GM19351 (cell line): ENCODE results near the gene RNASE3.
"Not testable (repeated sequence)": the region's sequence is repeated elsewhere in the genome, so short reads cannot be mapped to it uniquely, and the experiment has no call there.

Experiments
- ATAC-seq: cut with Tn5 transposase; IDR thresholded peaks from one replicate; pipeline ENCODE4 v1.9.1; 2021; ENCODE audit warnings: mild to moderate bottlenecking, moderate library complexity; ENCODE audit not compliant: unreplicated experiment

Gene RNASE3

DNA sequence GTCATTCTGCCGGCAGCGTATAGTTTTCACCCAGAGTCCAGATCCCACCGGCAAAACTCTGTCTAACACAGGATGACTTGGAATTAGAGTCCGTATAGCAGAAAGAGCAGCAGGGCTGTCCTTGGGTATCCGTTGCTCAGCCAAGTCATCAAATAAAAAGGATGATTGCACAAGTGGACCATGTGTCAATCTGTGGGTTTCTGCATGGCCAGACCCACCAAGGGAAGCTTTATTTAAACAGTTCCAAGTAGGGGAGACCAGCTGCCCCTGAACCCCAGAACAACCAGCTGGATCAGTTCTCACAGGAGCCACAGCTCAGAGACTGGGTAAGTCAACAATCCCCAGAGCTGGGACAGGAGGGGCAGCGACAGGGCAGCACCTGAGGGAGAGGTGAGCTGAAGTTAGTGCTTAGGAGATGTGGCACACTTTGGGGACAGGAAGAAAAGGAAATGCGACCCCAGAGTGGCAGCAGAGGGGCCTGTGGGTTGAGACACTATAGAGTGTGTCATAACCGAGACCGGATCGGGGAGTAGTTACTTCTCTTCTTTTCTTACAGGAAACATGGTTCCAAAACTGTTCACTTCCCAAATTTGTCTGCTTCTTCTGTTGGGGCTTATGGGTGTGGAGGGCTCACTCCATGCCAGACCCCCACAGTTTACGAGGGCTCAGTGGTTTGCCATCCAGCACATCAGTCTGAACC, at the start of gene RNASE3:
TSS of gene RNASE3 (plus strand) at position 260 of the 700 bp plus-strand sequence. CDS start at position 562, 302 bp downstream.
- ATAC-seq = not testable (repeated sequence)

DNA sequence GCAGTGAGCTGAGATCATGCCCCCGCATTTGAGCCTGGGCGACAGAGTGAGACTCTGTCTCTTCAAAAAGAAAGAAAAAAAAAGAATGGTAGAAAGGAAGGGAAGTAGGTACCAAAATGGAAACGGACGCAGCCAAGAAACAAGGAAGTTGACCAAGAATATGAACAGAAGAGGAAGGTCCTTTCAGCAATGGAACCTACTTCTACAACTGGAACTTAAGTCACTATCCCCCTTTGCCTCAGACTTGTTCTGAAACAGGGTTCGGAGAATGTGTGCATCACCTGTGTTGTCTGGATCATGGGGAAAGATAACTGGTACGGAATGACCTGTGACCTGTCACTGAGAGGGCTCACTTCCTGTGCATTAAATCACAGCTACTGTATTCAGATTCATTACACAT, 44.6 kb upstream of the RNASE3 start:
- ATAC-seq = no peak

DNA sequence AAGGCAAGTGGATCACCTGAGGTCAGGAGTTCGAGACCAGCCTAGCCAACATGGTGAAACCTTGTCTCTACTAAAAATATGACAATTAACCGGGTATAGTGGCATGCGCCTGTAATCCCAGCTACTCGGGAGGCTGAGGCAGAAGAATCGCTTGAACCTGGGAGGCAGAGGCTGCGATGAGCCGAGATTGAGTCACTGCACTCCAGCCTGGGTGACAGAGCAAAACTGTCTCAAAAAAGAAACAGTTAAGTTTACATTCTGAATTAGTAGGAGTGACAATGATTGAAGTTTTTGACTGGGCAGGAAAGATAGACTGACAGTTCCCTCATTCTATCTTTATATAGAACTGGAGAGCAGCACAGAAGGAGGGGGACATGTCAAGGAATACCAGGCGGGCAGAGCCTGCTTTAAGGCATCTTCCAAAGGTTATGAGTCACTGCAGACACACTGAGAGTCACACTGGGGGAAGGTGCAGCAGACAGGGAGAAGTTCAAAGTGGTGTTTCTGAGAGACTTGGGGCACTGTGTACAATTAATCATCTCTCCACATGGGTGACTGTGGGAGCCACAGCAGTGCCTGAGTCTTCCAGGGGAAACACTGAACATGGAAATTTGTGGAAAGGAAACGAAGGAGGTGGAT, 42.8 kb upstream of the RNASE3 start:
- ATAC-seq = no peak

DNA sequence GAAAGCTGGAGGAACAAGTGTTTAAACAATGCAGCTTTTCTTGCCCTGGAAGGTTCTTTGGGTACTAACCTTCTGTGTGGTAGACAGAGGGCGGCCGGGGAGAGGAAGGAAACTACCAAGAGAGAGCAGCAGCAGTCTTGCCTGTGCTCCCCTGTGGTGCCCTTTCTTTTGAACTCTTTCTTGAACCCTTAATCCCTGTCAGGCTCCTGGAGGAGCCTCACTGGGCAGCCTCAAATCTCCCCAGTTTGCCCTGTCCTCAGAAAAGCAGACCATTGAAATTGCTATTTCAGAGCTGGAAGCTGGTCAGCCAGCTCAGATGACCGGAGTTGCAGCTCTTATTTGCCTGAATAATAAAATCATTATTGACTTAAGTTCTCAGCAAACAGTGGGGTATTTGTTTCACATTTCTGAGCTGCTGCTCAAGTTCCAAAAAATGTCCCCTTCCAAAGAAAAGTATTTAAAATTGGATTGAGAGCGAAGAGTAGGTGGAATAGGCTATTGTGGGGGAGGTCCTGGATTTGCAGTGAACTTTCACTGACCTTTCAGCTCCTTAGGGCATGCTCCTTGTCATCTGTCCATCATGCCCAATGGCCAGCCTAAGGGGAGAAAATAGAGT, 42.1 kb upstream of the RNASE3 start:
- ATAC-seq = no peak

DNA sequence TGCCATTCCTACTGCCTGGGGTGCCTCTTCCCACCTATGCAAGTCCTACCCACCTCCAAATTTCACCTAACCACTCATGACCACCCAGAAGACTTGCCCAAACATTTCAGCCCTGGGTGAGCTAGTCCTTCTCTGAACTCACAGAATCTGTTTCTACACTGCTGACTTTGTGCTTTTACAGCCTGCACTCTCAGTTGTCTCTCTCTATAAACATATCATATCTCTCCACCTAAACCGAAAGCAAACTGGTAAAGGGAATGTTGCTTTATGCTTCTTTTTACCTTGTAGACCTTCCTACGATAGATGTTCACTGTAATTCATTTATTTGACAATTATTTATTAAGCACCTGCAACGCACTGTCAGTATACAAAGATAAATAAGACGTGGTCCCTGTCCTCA, 38.1 kb upstream of the RNASE3 start:
- no peak for ATAC-seq

DNA sequence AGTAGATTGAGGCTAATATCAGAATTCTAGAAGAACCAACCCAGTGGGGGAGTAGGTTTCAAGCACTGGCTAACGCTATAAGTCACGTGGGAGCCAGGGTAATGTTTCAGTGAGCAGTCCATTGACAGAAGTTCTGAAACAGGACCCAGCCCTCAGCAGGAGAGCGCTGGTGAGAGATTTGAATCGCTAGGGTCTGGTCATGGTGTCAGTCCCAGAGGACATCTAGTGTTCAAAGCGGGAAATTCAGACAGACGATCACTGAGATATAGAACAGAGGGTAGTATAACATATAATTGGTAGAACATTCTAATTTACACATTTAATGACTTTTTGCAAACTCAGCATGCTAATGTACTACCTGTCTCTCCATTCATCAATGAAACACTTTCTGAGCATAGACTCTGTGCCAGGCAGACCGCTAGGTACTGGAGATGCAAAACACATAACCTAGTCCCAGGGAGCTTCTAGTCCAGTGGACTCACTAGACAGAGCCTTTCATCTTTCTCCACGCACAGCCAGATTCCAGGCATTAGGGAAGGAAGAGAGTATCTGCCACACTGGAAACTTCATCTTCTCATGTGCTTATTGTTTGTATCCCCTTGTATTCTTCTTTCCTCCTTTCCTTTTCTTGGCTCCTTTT, 35.4 kb upstream of the RNASE3 start:
- ATAC-seq = peak; percentile 94

- no peak for ATAC-seq
Measured at GRCh38 chr14:20857207-20857606, 34.0 kb upstream of the RNASE3 start.

- ATAC-seq = peak; percentile 54
Measured at GRCh38 chr14:20857630-20858261, 33.4 kb upstream of the RNASE3 start.

DNA sequence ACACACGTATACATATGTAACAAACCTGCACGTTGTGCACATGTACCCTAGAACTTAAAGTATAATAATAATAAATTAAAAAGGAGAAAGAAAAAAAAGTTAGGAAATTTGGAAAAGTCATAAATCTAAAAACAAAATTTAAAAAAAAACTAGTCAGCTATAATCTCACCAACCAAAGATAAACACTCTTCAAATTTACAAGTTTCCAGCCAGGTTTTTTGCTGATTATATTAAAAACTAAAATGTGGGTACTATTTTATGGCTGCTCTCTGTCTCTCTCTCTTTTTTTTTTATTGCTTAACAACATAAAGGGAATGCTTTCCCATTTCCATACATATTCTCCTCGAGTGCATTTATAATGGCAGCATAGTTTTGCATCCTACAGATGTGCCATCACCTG, 25.0 kb upstream of the RNASE3 start:
- ATAC-seq = no peak

- ATAC-seq = no peak
Measured at GRCh38 chr14:20866963-20867362, 24.2 kb upstream of the RNASE3 start.

DNA sequence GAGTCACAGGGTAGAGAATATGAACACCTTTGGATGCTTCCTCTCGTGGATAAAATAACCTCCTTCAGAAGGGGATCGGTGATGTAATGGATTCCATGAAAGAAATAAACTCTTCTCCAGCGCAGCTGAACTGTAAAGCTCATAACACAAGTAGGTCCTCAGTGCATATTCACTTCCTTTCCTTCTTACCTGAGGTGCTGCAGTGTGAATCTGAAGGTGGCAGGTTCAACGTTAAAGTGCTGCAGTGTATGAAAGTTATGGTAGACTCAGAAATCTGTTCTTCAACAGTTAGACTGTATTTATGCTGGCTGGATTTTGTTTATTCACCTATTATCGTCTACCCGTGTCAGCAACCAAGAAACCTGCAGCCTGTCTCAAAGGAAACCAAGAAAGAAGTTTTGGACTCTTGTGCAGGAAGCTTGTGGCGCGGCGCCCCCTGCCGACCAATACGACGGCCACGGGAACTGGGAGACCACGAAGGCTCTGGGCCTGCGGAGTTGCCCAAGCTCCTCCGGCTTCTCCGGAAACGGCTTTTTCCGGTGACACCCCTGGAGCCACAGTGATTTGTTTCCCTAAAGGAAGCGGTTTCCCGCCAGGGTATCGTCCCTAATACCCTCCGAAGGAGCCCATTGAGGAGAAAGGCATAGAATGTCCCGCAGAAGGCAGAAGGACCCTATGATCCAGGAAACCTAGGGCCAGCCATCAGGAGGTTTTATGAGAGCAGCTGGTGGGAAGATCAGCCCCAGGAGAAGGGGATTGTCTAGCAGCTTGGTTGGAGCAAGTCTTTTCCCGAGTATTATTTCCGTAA, 17.6 kb upstream of the RNASE3 start:
- ATAC-seq = peak; percentile 70

DNA sequence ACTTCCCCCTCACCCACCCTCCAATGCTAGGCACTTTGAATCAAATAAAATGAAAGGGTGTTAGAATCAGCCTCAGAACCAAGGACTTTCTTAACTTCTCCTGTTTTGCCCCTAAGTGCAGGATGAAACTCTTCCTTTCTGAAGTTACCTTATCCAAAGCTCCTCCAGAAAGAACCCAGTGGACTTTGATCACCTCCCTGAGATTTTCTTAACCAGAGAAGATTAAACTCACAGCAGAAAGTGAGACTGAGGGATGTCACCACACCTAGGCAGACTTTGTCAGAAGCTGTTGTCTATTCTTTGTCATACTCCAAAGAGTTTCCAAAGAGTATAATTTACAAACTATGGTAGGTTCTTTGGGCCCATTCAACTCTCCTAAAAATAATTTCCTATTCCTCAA, 14.2 kb upstream of the RNASE3 start:
- no peak for ATAC-seq

GRCh38 chr14:20878695-20879094, 12.5 kb upstream of the RNASE3 start:
- ATAC-seq = no peak

DNA sequence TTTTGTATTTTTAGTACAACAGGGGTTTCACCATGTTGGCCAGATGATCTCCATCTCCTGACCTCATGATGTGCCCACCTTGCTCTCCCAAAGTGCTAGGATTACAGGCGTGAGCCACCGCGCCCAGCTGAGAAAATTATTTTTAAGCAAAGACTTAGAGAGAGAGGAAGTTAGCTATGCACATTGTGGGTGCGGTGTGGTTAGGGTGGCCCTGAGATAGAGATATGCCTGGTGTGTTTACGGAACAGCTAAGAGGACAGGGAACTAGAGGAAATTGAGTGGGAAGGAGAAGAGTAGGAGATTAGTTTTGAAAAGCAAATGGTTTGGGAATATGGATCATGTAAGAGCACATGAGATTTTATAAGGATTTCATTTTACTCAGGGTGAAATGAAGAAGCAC, 10.0 kb upstream of the RNASE3 start:
- not testable (repeated sequence) for ATAC-seq

DNA sequence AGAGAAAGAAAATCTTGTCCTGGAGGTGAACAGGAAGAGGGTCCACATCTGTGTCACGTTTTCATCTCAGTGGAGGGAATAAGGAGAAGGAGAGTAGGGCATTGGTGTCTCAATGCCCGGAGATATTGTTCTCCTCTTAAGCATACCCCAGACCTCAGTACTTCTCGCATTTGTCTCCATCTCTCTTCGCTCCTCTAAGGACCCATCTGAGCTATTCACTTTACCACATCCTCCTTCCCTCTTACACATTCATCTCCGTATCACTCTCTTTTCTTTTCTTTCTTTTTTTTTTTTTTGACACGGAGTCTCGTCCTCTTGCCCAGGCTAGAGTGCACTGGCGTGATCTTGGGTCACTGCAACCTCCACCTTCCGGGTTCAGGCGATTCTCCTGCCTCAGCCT, 8.4 kb upstream of the RNASE3 start:
- ATAC-seq = not testable (repeated sequence)

DNA sequence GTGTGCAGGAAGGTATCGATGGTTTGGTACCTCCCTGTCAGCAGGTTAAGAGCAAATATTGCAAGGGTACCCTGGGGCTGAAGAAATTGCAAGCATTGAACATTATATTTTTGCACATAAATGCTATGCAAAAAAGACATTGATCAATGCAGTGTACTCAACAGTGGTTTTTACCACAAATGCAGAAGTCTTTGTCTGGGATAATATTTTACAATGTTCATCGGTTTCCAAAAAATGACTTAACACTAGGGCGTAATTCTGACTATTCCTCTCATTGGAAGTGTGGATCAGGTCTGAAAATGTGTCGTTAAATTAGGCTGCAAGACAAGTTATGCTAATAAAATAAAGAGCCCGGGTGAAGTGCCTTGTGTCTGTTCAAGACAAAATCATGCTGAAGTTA, 2.8 kb upstream of the RNASE3 start:
- ATAC-seq = not testable (repeated sequence)

DNA sequence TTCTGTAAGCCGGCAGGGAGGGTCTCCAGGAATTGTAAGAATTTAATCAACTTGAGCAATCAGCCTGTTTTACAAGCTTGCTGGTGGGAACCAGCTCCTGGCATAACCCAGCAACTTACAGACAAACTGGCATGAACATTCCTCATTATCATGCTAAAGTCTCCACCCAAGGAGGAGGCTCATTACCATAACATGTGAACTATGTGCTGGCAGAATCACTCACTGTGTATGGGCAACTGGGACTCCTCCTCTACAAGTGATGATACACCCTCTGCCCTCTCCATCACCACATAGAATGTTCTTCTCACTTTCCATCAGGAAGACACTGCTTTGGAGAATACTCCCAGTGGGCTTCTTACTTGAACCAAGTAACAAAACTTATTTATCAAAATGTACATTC, 4.1 kb downstream of the RNASE3 start:
- ATAC-seq = not testable (repeated sequence)

GRCh38 chr14:20904393-20905029, 13.3 kb downstream of the RNASE3 start:
- ATAC-seq = no peak

- ATAC-seq = no peak
Measured at GRCh38 chr14:20905676-20906075, 14.5 kb downstream of the RNASE3 start.

DNA sequence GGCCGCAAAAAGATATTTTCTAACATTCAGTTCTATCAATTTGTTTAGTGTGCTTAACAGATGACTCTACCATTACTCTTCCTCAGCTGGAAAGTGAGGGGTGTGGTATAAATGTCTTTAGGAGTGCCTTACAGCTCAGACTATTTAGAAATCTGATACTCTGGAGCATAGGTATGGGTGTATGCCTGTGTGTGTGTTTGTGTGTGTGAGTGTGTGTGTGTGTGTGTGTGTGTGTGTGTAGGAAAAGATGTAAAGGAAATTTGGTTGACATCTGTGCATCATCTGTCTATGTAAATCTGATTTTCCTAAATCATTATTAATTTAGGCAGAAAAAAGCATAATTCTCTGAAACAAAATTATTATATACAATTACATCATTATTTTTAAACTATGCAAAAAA, 16.0 kb downstream of the RNASE3 start:
- ATAC-seq = no peak
